ENCODE results near the gene THRB. TPM values are rescaled to one million over a fixed set of nuclear protein-coding genes. Genes with fewer than 3 reads are reported as not detected.

THRB gene
- total and polyA plus RNA-seq, 10 donors = 1.00 to 26.6 (median 16.2) TPM

- intact Hi-C loops (cut with DNase I; ENCODE audit: low total_unique reads) = no loop called here
- DNase-seq = no peak
- no peak overlapping the region for H3K4me3 ChIP-seq
- H3K27ac ChIP-seq = no peak overlapping the region
- WGBS, 5 donors = 86 to 90% (median 90%) methylated on average over 5 of the region's 5 CpGs
- no peaks in the 10 kb centered on the region for H3K4me1 ChIP-seq
- H3K27me3 ChIP-seq (replicated peaks in 1 of 7) = no peaks in the 10 kb centered on the region
- TF ChIP-seq POLR2A (IDR thresholded peaks at IDR 0.05) = no peak
- TF ChIP-seq POLR2AphosphoS5 (IDR thresholded peaks at IDR 0.05) = no peak
- TF ChIP-seq, protein P1, sequence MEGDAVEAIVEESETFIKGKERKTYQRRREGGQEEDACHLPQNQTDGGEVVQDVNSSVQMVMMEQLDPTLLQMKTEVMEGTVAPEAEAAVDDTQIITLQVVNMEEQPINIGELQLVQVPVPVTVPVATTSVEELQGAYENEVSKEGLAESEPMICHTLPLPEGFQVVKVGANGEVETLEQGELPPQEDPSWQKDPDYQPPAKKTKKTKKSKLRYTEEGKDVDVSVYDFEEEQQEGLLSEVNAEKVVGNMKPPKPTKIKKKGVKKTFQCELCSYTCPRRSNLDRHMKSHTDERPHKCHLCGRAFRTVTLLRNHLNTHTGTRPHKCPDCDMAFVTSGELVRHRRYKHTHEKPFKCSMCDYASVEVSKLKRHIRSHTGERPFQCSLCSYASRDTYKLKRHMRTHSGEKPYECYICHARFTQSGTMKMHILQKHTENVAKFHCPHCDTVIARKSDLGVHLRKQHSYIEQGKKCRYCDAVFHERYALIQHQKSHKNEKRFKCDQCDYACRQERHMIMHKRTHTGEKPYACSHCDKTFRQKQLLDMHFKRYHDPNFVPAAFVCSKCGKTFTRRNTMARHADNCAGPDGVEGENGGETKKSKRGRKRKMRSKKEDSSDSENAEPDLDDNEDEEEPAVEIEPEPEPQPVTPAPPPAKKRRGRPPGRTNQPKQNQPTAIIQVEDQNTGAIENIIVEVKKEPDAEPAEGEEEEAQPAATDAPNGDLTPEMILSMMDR (IDR thresholded peaks at IDR 0.05 in 8 of 11, conservative IDR thresholded peaks at IDR 0.05 in 3 of 11) = no peak
- peaks cover 0 to 14% (median 8%) of the 10 kb centered on the region in 8 donors for H3K9me3 ChIP-seq
- H3K36me3 ChIP-seq = no peaks in the 10 kb centered on the region
Measured at GRCh38 chr3:24316887-24317383, 177.7 kb downstream of the THRB start.

DNA sequence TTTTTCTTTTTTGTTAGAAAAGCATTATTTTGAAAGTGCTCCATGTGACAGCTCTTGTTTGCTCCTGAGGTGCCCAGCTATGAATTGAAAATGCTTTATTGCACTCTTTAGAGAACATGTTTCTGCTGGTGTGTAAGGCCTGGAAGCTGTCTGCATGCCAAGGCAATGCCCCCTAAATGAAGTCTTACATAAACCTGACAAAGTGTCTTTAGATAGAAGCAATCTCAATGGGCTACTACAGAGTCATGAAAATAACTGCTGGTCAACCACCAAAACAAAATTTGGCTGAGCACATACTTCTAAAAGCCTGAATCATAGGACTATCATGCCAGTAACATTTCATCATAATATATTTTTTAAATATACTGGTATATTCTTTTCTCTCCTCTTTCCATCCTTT lies 178.7 kb downstream of the THRB start:
- H3K4me1 ChIP-seq = no peaks in the 10 kb centered on the region
- H3K27ac ChIP-seq = no peak overlapping the region
- TF ChIP-seq, protein P1 (IDR thresholded peaks at IDR 0.05 in 8 of 11, conservative IDR thresholded peaks at IDR 0.05 in 3 of 11) = no peak
- TF ChIP-seq POLR2AphosphoS5 (IDR thresholded peaks at IDR 0.05) (no peak), POLR2A (IDR thresholded peaks at IDR 0.05) (no peak)
- intact Hi-C loops (cut with DNase I; ENCODE audit: low total_unique reads) = no loop called here
- no peak overlapping the region for H3K4me3 ChIP-seq
- peaks cover 0 to 14% (median 8%) of the 10 kb centered on the region in 8 donors for H3K9me3 ChIP-seq
- DNase-seq = no peak
- no peaks in the 10 kb centered on the region for H3K36me3 ChIP-seq
- H3K27me3 ChIP-seq (replicated peaks in 1 of 7) = no peaks in the 10 kb centered on the region

DNA sequence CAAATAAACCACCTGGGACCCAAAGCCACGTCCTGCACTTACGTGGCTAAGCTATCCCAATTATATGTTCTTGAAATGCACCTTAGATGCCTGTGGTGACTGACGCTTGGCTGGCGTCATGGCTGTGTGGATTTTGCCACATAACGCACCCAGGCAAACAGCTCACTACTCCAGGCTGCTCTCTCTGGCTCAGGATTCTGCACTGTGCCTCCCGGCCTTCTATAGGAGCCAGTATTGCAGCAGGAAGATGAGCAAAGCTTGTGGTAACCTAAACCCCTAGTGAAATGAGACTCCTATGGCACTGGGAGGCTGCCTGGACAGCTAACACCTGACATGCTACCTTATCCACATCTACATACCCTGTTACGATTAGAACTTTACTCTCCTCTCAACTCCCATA lies 179.3 kb downstream of the THRB start:
- Histone ChIP-seq H3K4me3 (no peak overlapping the region), H3K9me3 (peaks cover 0 to 14% (median 8%) of the 10 kb centered on the region in 8 donors), H3K36me3 (no peaks in the 10 kb centered on the region), H3K27me3 (replicated peaks in 1 of 7) (no peaks in the 10 kb centered on the region), H3K27ac (no peak overlapping the region), H3K4me1 (no peaks in the 10 kb centered on the region)
- no peak for DNase-seq
- intact Hi-C loops (cut with DNase I; ENCODE audit: low total_unique reads) = no loop called here
- 86 to 91% (median 87%) methylated on average over 6 to 7 of the region's 7 CpGs for WGBS, 5 donors
- TF ChIP-seq, protein P1 (IDR thresholded peaks at IDR 0.05 in 8 of 11, conservative IDR thresholded peaks at IDR 0.05 in 3 of 11) = no peak
- no peak for TF ChIP-seq POLR2AphosphoS5 (IDR thresholded peaks at IDR 0.05)
- TF ChIP-seq POLR2A (IDR thresholded peaks at IDR 0.05) = no peak

DNA sequence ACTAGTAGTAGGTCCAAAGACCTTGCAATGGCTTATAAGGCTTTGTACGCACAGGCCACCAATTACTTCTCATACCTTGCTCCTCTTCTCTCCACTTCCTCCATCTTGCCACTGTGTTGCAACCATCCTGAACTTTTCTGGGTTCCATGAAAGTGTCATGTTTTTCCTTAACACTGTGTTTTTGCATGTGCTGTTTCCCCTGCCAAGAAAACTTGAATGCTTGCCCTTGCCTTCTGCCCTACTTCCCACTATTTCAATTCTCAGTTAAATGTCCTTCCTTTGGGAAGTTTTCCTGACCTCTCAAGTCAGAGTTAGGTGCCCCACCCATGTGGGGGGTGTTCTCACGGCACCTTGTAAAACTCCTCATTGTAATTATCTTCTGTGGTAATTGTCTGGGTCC lies 182.8 kb downstream of the THRB start:
- TF ChIP-seq POLR2AphosphoS5 (IDR thresholded peaks at IDR 0.05) (no peak), POLR2A (IDR thresholded peaks at IDR 0.05) (no peak)
- H3K4me3 ChIP-seq = no peak overlapping the region
- intact Hi-C loops (cut with DNase I; ENCODE audit: low total_unique reads) = no loop called here
- no peaks in the 10 kb centered on the region for H3K9me3 ChIP-seq
- no peaks in the 10 kb centered on the region for H3K27me3 ChIP-seq (replicated peaks in 1 of 7)
- H3K27ac ChIP-seq = no peak overlapping the region
- H3K36me3 ChIP-seq = no peaks in the 10 kb centered on the region
- WGBS, 5 donors = 63 to 87% (median 79%) methylated on average over 2 of the region's 2 CpGs
- DNase-seq = no peak
- H3K4me1 ChIP-seq = no peaks in the 10 kb centered on the region

DNA sequence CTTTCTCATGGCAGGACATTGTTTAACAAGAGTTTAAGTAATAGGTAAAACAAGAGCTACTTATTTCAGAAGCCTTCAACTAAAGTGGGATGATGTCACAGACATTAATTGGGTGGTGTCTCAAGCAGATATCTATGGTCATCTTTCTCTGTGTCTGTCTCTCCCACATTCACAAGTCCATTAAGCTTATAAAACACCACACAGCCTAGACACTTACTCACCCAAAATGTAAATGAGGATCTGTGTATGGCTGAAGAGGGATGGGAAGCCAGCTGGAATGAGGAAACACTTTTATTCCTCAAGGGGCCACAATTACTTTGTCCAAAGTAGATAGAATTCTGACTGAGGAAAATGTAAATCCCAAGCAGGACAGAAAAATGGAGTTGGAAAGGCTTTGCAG lies 183.8 kb downstream of the THRB start:
- H3K27ac ChIP-seq = no peak overlapping the region
- no peaks in the 10 kb centered on the region for H3K27me3 ChIP-seq (replicated peaks in 1 of 7)
- no peak for TF ChIP-seq POLR2AphosphoS5 (IDR thresholded peaks at IDR 0.05)
- TF ChIP-seq POLR2A (IDR thresholded peaks at IDR 0.05) = no peak
- TF ChIP-seq, protein P1 (IDR thresholded peaks at IDR 0.05 in 8 of 11, conservative IDR thresholded peaks at IDR 0.05 in 3 of 11) = no peak
- no peaks in the 10 kb centered on the region for H3K36me3 ChIP-seq
- DNase-seq = no peak
- H3K4me1 ChIP-seq = no peaks in the 10 kb centered on the region
- intact Hi-C loops (cut with DNase I; ENCODE audit: low total_unique reads) = no loop called here
- H3K9me3 ChIP-seq = no peaks in the 10 kb centered on the region
- H3K4me3 ChIP-seq = no peak overlapping the region
